A673 (cell line): ENCODE measurements around the gene CDC6.

Experiments used
- EZH2 ChIP-seq: fragments of 200-600 bp; sonication (generic); IDR thresholded peaks from 2 replicates; pipeline ENCODE4 v1.6.1; 2017; ENCODE audit warnings: borderline replicate concordance, low read depth, mild to moderate bottlenecking, mixed read lengths, antibody characterized with exemption, low read length; ENCODE audit not compliant: poor library complexity, severe bottlenecking
- TF ChIP-seq, protein P1 (sequence below): fragments of 300-800, 200-600 bp; sonication (generic); conservative IDR thresholded peaks from 2 replicates; pipeline ENCODE4 v1.5.1; 2017; ENCODE audit warnings: low read depth, mild to moderate bottlenecking, antibody characterized with exemption, low read length, moderate library complexity, mixed read lengths

DNA sequence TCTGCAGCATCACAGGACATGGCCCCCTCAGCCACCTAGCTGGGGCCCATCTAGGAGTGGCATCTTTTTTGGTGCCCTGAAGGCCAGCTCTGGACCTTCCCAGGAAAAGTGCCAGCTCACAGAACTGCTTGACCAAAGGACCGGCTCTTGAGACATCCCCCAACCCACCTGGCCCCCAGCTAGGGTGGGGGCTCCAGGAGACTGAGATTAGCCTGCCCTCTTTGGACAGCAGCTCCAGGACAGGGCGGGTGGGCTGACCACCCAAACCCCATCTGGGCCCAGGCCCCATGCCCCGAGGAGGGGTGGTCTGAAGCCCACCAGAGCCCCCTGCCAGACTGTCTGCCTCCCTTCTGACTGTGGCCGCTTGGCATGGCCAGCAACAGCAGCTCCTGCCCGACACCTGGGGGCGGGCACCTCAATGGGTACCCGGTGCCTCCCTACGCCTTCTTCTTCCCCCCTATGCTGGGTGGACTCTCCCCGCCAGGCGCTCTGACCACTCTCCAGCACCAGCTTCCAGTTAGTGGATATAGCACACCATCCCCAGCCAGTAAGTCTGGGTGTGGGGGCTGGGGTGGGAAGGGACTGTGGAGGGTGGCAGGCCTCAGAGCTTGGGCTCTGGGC, 43.3 kb downstream of the CDC6 start:
- TF ChIP-seq, protein P1, sequence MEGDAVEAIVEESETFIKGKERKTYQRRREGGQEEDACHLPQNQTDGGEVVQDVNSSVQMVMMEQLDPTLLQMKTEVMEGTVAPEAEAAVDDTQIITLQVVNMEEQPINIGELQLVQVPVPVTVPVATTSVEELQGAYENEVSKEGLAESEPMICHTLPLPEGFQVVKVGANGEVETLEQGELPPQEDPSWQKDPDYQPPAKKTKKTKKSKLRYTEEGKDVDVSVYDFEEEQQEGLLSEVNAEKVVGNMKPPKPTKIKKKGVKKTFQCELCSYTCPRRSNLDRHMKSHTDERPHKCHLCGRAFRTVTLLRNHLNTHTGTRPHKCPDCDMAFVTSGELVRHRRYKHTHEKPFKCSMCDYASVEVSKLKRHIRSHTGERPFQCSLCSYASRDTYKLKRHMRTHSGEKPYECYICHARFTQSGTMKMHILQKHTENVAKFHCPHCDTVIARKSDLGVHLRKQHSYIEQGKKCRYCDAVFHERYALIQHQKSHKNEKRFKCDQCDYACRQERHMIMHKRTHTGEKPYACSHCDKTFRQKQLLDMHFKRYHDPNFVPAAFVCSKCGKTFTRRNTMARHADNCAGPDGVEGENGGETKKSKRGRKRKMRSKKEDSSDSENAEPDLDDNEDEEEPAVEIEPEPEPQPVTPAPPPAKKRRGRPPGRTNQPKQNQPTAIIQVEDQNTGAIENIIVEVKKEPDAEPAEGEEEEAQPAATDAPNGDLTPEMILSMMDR = no peak
- TF ChIP-seq EZH2 = no peak
